NOMO-1 (cell line): Measurements from ENCODE around the gene LKAAEAR1.

Experiments used
- DNase-seq, 2 experiments: peaks; one replicate each; lab custom pipeline; 2025; ENCODE audit not compliant: unreplicated experiment in 2 of 2; lab: John Stamatoyannopoulos, UW

The LKAAEAR1 gene

DNA sequence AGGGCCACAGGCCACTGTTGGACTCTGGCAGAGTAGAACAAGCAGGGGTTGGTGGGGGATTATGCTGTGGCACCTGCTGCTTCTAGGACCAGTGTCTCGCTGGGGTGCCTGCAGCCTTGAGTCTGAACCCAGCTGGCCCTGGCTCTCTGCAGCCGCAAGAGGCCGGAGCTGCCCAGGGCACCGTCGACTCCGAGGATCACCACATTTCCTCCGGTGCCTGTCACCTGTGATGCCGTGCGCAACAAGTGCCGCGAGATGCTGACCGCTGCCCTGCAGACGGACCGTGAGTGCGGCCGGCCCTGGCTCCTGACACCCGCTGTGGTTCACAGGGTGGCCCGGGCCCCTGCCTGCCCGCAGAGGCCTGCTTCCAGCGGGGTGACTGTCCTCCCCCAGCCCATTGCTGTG is 15.0 kb downstream of the LKAAEAR1 start:
- no peak for DNase-seq

DNA sequence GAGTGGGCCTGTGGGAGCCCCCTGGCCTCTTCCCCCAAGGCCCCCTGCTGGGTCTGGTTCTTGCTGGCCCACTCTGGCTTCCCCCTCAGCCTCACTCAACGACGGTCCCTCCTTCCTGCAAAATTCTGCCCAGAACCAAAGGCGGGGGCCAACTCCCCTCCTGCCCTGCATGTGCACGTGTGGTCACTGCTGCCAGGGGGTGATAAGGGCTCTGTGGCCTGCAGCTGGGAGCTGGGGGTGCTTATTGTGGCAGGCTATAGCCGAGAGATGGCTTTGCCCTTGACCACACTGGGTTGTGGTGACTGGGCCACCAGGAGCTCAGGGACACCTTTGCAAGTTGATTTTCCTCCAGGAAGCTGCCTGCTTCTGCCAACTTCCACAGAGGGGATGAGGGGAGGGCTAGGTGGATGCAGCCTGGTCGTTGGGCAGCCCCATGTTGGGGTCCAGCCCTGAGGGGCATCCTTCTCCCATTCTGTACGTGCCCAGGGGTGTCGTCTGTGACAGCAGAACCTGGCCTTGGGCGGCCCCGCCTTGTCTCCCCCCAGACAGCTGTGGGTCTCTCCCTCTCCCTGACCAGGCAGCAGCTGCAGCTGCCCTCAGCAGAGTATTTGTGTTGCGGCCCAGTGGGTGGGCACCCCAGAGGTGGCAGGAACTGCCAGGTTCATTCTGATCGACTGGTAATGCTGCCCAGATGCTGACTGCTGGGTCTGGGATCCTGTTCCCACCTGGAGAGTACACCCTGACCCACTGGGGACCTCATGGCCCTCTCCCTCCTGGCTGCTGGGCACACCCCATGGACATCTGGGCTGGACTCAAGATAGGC is 15.6 kb downstream of the LKAAEAR1 start:
- no peak for DNase-seq

DNA sequence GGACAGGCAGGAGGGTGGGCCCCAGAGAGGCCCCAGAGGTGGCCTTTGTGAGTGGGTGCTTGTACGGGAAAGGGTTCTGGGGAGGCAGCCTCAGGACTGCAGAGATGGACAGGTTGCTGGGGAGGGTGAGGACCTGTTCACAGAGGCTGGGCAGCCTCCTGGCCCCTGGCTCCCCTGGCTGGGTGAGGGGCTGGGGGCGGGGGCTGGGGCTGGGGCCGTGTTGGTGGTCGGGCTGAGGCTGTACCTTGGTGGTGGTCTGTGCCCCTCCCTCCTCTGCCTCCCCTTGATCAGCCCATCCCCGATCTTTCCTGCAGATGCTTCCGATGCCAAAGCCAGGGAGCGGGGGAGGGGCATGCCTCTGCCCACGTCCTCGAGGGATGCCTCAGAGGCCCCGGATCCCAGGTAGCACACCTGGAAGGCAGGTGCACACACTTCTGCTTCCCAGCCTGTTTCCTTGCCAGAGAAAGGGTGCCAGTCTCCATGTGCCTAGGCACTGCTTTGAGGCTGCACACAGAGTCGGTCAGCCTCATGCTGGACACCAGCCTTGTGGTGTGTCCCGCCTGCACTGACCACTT is 16.4 kb downstream of the LKAAEAR1 start:
- DNase-seq: no peak

DNA sequence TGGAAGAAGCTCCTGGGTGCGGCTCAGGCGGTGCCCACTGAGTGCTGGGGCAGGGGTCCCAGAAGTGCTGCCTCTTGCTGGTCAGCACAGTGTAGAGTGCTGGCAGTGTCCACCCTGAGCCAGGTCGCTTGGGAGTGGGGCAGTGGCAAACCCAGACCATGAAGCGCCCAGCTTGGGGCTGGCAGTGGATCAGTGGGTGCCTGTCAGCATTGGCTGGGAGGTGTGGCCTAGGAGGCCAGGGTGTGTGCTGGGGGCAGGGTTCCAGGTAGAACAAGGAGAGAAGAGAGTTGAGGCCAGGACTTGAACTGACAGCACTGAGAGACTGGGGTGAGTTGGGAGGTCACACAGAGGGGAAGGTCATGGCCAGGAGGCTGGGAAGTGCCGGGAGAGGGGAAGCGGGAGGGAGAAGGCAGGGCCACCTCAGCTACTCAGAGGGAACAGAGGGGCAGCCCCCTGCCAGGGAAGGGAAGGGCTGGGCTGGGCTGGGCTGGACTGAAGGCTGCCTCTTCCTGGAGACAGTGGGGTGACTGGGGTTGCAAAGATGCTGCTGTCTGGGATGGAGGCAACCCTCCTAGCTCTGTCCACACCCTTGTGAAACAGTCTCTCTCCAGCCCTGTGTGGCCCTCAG is 17.1 kb downstream of the LKAAEAR1 start:
- no peak for DNase-seq

DNA sequence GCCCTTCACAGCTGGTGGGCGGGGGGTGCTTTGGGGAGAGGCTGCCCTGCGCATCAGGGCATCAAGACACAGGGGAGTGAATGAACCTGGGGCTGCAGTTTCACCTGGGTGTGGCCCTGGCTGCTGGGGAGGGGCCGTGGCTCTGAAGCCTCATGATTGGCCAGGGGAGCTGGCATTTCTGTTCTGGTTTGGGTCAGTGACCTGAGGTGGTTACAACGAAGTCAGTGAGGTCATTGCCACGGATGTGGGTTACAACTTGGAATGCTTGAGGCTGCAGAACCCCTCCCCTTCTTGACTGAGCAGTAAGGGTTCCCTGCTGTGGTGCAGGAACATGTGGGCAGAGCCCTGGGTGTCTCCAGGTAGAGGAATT is 18.2 kb downstream of the LKAAEAR1 start:
- DNase-seq: peak; percentile 64 to 73

DNA sequence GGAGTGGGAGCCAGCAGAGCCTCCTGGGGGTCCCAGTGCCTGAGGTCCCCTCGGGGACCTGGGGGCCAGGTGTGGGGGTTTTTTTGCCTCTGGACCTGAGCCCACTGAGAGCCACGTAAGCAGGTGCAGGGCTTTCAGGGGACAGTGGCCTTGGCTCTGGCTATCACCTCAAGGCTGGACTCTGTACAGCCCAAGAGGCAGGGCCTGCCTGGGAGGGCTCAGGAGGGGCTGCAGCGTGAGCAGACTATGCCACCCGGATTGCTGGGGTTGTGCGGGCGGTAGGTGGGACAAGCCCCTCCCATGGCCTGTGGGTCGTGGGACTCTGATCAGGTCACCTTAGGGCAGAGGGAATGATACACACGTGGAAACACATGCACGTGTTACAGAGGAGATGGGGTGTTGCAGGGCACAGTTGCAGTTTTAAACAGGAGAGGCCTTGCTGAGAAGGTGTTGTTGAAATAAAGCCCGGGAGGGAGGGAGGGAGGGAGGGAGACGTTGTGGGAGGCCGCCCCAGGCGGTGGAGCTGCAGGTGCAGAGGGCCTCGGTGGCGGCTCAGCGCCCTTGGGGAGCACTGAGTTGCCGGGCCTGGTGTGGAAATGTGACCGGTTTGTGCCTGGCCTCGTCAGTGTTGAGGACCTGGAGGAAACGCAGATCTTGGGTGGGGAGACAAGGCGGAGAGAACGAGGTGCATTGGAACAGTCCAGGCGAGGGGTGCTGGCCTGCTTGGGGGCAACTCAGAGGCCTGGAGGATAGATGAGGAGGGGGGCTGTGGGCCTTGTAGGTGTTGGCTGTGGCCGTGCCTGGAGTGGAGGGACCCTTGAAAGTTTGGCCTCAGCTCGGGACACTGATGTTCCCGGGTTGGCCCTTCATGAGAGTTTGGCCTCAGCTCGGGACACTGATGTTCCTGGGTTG is 18.9 kb downstream of the LKAAEAR1 start:
- no peak for DNase-seq

DNA sequence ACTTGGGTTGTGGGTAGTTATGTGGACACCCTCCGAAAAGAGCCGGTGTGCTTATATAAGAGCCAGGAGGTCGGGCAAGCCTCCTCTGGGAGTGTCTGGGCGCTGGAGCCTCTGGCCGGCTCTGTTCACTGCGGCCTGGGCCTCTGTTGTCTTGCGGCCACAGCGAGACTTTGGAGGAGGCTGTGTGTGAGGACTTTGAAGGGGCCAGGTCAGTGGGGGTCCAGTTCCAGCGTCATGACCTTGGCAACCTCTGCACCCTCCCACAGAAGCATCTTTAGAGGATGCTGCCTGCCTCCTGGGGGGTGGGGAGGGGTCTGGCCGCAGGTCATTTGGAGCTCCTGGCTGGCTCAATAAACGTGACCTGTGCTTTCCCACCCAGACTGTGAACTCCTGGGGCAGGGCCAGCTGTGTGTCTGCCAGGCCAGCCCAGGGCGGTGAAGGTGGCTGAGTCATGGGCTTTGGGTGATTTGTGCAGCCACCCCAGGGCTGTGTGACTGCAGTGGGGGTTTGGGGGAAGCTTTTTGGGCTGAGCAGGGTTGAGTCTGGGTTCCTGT is 20.0 kb downstream of the LKAAEAR1 start:
- no peak for DNase-seq

DNA sequence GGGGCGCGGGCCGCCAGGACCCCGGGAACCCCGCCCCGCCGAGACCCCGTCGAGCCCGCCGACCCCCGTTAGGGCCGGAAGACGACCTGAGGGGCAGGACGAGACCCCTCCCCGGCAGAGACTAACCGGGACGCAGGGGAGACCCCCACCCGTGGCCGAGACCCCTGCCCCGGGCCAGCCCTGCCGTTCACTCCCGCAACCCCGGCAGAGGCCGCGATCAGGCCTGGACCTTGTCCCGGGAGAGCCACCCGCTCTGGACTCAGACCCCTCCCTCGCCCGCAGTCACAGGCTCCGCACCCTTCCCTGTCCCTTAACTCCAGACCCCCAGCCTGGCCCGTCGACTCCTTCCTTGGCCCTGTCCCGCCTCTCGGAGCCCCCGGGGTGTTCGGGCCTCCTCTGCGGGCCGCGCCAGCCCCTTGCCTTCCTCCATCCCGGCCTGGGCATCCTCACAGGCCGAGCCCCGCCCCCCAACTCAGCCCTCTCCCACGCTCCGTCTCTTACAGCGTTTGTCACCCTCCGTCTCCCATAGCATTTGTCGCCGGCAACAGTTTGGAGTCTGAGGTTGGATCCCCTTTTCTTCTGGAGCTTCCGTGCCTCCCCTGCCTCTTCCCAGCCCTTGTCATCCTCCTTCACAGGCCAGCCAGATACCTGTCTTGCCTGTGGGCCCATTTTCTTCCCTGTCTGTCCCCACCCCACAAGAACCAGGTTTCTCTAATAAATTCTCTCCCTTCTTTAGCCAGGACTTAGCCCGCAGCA is 20.6 kb downstream of the LKAAEAR1 start:
- DNase-seq: no peak

DNA sequence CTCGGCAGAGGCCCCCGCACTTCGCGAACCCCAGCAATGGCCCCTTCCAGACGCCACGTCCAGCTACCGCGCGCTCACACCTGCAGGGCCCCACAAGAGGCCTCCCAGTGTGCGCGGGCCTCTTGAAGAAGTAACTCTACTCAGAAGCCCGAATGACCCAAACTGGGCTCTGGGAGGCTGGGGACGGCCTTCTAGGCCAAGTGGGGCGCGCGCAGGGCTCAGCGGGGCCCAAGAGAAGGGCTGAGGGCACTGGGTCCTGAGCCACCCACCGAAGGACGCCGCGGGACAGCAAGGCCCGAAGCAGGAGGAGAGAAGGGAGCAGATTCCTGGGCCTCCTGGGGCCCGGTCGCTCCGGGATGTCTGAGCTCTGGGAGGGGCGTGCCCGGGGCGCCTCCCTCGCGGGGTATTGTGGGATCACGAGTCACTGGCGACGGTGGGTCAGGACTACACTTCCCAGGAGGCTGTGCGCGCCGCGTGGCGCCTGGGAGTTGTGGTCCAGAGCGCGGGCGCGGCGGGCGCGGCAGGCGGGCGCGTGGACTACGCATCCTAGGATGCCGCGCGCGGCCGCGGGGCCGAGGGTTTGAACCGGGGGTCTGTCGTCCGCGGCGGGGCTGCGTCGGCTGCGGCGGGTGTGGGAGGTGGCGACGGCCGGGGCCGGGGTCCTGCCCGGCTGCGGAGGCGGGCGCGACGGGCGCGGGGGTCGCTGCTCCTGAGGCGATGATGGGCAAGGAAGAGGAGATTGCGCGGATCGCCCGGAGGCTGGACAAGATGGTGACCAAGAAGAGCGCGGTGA is 21.4 kb downstream of the LKAAEAR1 start, which contains the start of gene TCEA2:
Gene TCEA2, plus strand, starts transcription at position 603 of the 793 bp plus-strand sequence. Its CDS starts 115 bp downstream, at position 718.
- peak; percentile 91 to 96 for DNase-seq

DNA sequence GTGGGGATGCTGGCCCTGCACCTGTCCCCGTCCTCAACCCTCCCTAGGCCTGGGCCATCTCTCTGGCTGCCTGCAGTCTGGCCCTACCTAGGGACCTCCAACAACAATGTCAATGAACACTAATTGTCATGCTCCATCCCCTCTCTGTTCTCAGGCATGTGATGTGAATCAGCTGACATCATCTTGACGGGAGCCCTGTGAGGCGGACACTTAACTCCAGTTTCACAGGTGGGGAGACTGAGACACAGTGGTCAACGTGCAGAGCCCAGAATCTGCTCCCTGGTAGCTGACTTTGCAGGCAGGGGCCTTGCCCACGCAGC is 22.0 kb downstream of the LKAAEAR1 start:
- DNase-seq: no peak

DNA sequence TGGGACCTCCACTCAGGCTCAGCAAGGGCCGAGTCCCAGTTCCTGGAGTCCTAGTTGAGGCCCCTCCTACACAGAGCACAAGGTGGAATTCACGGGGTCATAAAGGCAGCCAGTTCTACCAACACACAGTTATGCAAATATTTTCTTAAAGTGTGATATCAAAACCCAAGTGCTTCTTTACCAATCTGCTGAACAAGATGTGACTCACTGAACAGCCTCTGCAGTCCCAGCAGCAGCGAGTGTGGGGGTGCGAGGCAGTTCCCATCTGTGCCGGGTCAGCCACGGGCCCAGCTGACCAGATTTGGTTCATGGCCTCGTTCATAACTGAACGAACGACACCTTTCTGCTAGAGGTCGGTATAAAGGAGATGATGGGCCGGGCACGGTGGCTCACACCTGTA is 25.7 kb downstream of the LKAAEAR1 start:
- DNase-seq: no peak

DNA sequence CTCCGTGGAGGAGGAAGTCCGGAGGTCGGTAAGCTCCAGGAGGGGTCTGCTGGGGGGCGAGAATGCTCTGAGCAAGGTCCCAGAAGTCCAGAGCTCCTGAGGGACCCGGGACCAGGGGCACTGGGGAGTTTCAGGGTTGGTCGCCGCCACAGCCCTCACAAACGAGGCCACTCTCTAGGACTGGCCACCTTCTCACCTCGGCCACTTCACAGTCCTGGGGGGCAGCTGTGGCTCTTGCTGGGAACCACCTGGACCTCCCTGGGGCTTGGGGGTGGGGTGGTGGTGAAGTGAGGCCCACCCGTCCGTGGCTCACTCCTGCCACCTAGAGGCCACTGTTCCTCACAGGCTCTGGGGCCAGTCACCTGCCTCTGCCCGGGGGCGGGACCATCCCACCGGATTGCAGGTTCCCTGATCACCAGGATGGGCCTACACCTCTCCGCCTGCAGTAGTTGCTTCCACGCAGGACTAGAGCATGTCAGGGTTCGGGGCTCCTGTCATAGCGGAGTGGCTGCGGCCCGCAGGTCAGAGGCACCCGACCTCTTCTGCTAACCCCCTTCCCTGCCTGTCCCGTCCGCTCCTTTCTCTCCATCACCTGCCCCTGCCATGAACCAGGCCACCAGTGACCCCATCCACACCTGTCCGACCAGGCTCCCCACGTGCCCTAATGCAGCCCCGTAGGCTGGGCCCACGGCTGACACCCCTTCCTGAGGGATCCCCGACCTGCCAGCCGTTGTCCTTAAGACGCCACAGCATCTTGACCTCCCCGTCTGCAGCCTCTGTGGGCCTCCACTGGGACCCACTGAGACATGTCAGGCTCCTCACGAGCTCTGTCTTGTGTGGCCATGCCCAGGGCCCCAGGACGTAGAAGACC is 26.3 kb downstream of the LKAAEAR1 start:
- peak; percentile 45 to 59 for DNase-seq

DNA sequence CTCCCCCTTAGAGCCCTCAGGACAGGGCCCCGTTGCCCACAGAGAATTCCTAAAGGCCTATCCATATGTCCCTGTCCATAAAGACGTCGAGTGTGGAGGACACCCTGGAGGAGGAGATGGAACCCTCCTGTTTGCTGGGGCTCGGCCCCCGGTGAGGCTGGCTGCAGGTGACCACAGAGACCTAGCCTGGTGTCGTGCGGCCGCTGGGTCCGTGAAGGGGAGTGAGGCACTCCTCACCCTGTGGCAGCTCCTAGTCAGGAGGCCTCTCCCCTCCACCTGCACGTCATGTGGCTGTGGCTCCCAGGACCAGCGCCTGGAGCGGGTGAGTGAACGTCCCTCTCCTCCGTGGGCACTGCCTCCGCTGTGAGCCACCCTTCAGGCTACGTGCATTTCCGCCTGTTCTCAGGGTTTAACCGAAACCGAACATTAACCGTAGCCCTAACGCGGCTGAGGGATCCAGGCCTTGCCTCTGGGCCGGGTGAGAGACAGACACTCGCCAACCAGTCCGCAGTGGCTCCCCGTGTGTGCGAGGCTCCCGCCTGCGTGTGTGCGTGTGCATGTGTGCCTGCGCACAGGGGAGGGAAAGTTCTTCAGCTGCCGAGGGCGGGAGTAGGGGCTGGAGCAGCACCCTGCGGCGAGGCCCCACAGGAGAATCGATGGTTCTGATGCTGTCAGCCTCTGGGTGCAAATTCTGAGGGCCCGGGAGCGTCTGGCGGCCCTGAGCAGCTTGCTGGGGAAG is 27.1 kb downstream of the LKAAEAR1 start:
- DNase-seq: no peak

DNA sequence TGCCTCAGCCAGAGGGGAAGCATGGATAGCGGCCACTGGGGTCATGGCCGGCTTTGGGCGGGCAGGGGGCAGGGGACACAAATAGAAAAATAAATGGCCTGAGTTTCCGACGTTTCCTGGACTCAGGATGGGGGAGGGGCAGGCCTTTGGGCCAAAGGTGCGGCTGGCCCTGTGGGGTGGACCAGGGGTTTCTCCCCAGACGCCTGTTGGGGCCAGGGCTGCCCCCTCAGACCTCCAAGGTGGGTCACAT is 27.6 kb downstream of the LKAAEAR1 start:
- no peak for DNase-seq

DNA sequence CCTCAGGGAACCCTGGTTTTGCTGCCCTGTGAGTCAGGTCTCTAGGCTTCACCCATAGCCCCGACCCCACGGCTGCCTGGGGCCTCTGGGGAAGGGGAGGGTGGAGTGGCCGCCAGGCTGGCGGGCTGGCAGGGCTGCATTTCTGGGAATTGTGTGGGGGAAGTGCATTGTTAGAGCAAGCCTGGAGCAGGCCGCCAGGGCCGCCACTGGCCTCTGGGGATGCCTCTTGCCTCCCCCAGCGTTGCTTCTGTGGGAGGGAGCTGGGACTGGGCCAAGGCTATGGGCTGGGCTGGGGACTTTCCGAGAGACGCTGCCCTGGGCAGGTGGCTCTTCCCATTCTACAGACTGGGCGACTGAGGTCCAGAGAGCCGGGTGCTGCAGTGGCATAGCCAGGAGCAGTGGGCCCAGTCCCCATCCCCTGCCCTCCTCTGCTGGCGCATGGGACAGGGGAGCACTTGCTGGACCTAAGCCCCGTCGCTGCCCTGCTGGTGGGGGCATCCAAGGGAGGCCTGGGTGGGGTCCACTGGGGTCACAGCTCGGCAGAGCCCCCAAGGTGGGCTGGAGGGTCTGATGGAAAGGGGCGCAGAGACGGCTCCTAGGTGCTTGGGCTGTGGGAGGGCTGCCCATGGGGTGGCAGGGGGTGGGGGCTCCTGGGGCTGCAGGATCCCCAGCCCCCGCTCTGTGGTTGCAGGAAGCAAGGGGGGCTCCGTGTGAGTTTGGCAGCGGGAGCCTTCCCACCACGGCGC is 28.1 kb downstream of the LKAAEAR1 start:
- no peak for DNase-seq

DNA sequence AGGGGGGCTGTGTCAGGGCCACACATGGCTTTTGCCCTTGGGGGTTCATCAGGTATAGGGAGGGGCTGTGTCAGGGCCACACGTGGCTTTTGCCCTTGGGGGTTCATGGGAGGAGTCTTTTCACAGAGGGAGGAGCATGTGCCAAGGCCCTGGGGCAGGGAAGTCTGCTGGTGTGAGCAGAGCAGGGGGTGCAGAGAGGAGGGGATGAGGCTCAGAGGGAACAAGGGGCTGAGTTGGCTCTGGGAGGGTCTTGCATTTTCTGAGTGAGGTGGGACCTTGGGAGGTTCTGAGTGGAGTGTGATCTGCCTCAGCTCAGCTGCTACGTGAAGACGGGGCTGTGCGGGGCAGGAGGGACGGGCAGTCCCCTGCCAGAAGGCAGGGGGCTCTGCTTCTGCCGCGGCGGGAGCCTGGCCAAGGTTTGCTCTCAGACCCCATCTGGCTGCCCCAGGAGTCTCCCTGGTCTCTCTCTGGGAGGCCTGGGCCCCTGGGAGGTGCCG is 28.8 kb downstream of the LKAAEAR1 start:
- no peak for DNase-seq
